GM13977 (cell line): ENCODE data around the gene WNK2.
"Not testable (repeated sequence)": the region's sequence is repeated elsewhere in the genome, so short reads cannot be mapped to it uniquely, and the experiment has no call there.

Experiments
- DNase-seq: peaks from one replicate; pipeline ENCODE4 v3.0.0; 2012; ENCODE audit warnings: low spot score
- CTCF ChIP-seq: IDR thresholded peaks from 2 replicates; pipeline ENCODE4 v1.5.1; 2012; ENCODE audit warnings: mild to moderate bottlenecking, control low read depth; ENCODE audit not compliant: insufficient read depth; ENCODE audit errors: extremely low read depth, missing control alignments
- in situ Hi-C: fragments of 300-500 bp; cut with MboI; formaldehyde crosslinking; loops from one replicate; pipeline ENCODE4 v1.12.0; 2022; ENCODE audit warnings: low sequenced_read_pairs, low pct_unique_long_range_greater_than_20kb, mixed read lengths, inconsistent platforms; ENCODE audit not compliant: unreplicated experiment

The WNK2 gene

GRCh38 chr9:93354451-93354850, 170.5 kb downstream of the WNK2 start:
- no peak for DNase-seq
- in situ Hi-C loops: no loop called here
- TF ChIP-seq CTCF: no peak

- DNase-seq: no peak
- TF ChIP-seq CTCF: no peak
- in situ Hi-C loops: no loop called here
These were observed 171.9 kb downstream of the WNK2 start for GRCh38 chr9:93355827-93356226.

GRCh38 chr9:93357649-93358048, 173.7 kb downstream of the WNK2 start:
- peak; percentile 39 for DNase-seq
- in situ Hi-C loops: no loop called here
- TF ChIP-seq CTCF: no peak

GRCh38 chr9:93359907-93360306, 176.0 kb downstream of the WNK2 start:
- in situ Hi-C loops, DNase-seq: not testable (repeated sequence)

GRCh38 chr9:93361995-93362394, 178.1 kb downstream of the WNK2 start:
- TF ChIP-seq CTCF: no peak
- no peak for DNase-seq
- in situ Hi-C loops: no loop called here

GRCh38 chr9:93364734-93365426, 180.9 kb downstream of the WNK2 start:
- no peak for TF ChIP-seq CTCF
- no peak for DNase-seq
- in situ Hi-C loops: no loop called here

- DNase-seq: no peak
- in situ Hi-C loops: no loop called here
- no peak for TF ChIP-seq CTCF
These were observed 181.6 kb downstream of the WNK2 start for GRCh38 chr9:93365427-93366118.
